Peyer's patch (tissue), 4 donors: Measurements from ENCODE around the gene CFI. TPM values are rescaled to one million over a fixed set of nuclear protein-coding genes. Genes with fewer than 3 reads are reported as not detected.

Source experiments
- DNase-seq, 3 donors: peaks; one replicate each; pipeline ENCODE4 v3.0.0-alpha.2; 2017 to 2019
- H3K27ac ChIP-seq, 4 donors: fragments of 200-600 bp; sonication (generic); one replicate each; pipeline ENCODE4 v1.5.1; 2016 to 2019
- H3K27me3 ChIP-seq, 2 donors: fragments of 200-600 bp; sonication (generic); one replicate each; pipeline ENCODE4 v1.5.1; 2019
- H3K36me3 ChIP-seq, 3 donors: fragments of 200-600 bp; sonication (generic); one replicate each; pipeline ENCODE4 v1.5.1; 2016 to 2019
- H3K4me1 ChIP-seq, 4 donors: fragments of 200-600 bp; sonication (generic); one replicate each; pipeline ENCODE4 v1.5.1; 2016 to 2019
- H3K4me3 ChIP-seq, 4 donors: fragments of 200-600 bp; sonication (generic); 1 replicate in 3 of 4; 2 replicates in 1 of 4; pipeline ENCODE4 v1.5.1; 2016 to 2019; ENCODE audit warnings: mild to moderate bottlenecking in 1 of 4
- H3K9me3 ChIP-seq, 4 donors: fragments of 200-600 bp; sonication (generic); one replicate each; pipeline ENCODE4 v1.5.1; 2016 to 2019; ENCODE audit warnings: mild to moderate bottlenecking in 1 of 4
- POLR2A ChIP-seq, 2 donors: fragments of 450-650 bp; IDR thresholded peaks; one replicate each; pipeline ENCODE4 v1.5.1; 2017; ENCODE audit warnings: antibody characterized with exemption in 2 of 2, mild to moderate bottlenecking in 2 of 2, moderate library complexity in 2 of 2
- total RNA-seq, 4 donors: library from RNA; depleted of rRNA; stranded (reverse); fragments of >200 nt; gene quantifications; one replicate each; pipeline ENCODE4 v1.1.0, GENCODE V29; 2016
- TF ChIP-seq, protein P1 (sequence below), 6 experiments: fragments of 450-650 bp in 4 of 6; fragments of 200-600 bp in 2 of 6; sonication (generic) in 1 of 6; IDR thresholded peaks; one replicate each; pipeline ENCODE4 v1.5.1; 2017 to 2019; ENCODE audit warnings: antibody characterized with exemption in 6 of 6, mild to moderate bottlenecking in 3 of 6, moderate library complexity in 1 of 6

Gene CFI
- total RNA-seq, 4 donors from 2014 or later, result 7.0 to 20.5 (median 12.6) TPM

DNA sequence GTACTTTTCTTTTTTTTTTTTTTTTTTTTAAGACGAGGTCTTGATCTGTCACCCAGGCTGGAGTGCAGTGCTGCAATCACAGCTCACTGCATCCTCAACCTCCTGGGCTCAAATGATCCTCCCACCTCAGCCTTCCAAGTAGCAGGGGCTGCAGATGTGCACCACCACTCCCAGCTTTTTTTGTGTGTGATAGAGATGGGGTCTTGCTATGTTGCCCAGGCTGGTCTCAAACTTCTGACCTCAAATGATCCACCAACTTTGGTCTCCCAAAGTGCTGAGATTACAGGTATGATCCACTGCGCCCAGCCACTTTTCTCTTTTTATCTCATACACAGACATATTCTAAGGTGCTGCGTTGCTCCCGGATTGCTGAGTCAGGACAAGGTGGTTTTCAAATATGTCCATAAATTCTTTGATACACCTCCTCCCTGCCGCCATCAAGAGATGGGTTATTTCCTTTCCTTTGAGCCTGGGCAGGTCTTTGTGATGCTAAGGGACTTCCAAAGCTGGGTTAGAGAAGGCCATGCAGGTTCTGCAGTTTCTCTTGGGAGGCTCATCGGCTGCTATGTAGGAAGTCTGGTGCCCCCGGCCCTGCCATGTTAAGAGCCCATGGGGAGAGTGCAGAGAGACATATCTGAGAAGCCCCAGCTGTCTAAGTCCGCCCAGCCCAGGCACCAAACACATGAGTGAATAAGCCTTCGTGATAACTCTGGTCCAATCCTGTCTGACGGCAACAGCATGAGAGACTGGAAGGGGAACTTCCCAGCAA lies 63.5 kb downstream of the CFI start:
- Histone ChIP-seq H3K36me3 (no peaks in the 10 kb centered on the region), H3K4me3 (no peak overlapping the region)
- no peak for DNase-seq

DNA sequence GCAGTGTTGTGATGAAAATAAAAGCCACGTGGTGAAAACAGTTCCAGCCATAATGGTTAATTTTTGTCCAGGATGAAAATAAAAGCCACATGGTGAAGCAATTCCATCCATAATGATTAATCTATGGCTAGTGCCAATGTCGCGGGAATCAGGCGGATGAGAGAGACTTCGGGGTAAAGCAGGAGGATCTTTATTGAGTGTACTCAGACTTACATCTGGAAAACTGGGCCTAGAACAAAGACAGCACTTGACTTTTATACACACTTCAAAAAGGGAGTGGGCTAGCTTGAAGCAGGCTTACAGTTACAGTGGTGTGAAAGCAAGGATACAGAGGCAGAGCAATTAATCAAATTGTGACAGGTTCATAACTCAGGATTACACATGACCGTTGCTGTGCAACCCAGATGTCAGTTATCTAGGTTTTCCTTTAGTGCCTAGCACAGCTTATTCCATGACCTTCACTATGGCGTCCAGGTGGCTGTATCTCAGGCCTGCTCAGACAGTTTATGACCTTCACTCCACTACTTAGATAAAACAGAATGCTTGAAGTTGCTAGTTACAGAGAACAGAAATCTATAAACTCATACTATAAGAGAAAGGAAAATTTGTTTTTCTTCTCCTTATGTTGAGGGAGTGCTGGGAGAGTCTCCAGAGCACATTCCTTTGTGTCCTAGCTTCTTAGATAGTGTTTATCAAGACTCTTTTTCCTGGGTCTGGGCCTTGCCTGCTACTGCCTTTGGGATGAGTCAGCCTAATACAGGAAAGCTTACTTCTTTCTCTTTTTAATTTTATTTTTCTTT lies 66.0 kb downstream of the CFI start:
- no peaks in the 10 kb centered on the region for H3K9me3 ChIP-seq
- H3K4me3 ChIP-seq, result no peak overlapping the region
- peak in 1 of 3 donors; percentile 56 for DNase-seq
- H3K4me1 ChIP-seq, result no peaks in the 10 kb centered on the region
- H3K27ac ChIP-seq, result peak overlapping the region in 3 of 4 donors; percentile 39 to 70 (median 64)
- H3K36me3 ChIP-seq, result no peaks in the 10 kb centered on the region
- TF ChIP-seq, protein P1, sequence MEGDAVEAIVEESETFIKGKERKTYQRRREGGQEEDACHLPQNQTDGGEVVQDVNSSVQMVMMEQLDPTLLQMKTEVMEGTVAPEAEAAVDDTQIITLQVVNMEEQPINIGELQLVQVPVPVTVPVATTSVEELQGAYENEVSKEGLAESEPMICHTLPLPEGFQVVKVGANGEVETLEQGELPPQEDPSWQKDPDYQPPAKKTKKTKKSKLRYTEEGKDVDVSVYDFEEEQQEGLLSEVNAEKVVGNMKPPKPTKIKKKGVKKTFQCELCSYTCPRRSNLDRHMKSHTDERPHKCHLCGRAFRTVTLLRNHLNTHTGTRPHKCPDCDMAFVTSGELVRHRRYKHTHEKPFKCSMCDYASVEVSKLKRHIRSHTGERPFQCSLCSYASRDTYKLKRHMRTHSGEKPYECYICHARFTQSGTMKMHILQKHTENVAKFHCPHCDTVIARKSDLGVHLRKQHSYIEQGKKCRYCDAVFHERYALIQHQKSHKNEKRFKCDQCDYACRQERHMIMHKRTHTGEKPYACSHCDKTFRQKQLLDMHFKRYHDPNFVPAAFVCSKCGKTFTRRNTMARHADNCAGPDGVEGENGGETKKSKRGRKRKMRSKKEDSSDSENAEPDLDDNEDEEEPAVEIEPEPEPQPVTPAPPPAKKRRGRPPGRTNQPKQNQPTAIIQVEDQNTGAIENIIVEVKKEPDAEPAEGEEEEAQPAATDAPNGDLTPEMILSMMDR (IDR thresholded peaks at IDR 0.05), result no peak
- no peak for TF ChIP-seq POLR2A (IDR thresholded peaks at IDR 0.05)
- H3K27me3 ChIP-seq, result no peaks in the 10 kb centered on the region

More for the DNA sequence above, 63.5 kb downstream of the CFI start:
- no peaks in the 10 kb centered on the region for H3K4me1 ChIP-seq
- no peaks in the 10 kb centered on the region for H3K9me3 ChIP-seq
- no peaks in the 10 kb centered on the region for H3K27me3 ChIP-seq
- no peak overlapping the region for H3K27ac ChIP-seq
- no peak for TF ChIP-seq POLR2A (IDR thresholded peaks at IDR 0.05)
- TF ChIP-seq, protein P1 (IDR thresholded peaks at IDR 0.05), result no peak

- no peak for DNase-seq
- no peaks in the 10 kb centered on the region for H3K36me3 ChIP-seq
- no peak for TF ChIP-seq POLR2A (IDR thresholded peaks at IDR 0.05)
- TF ChIP-seq, protein P1 (IDR thresholded peaks at IDR 0.05), result no peak
- H3K4me1 ChIP-seq, result peaks cover 0 to under 1% (median 0%) of the 10 kb centered on the region in 4 donors
- no peak overlapping the region for H3K27ac ChIP-seq
- no peaks in the 10 kb centered on the region for H3K9me3 ChIP-seq
- H3K4me3 ChIP-seq, result no peak overlapping the region
- H3K27me3 ChIP-seq, result no peaks in the 10 kb centered on the region
Measured at GRCh38 chr4:109733728-109734127, 68.1 kb downstream of the CFI start.

- Histone ChIP-seq H3K4me1 (peaks cover 0 to 13% (median 0%) of the 10 kb centered on the region in 4 donors), H3K36me3 (peaks cover 0 to 5% (median 0%) of the 10 kb centered on the region in 3 donors), H3K27me3 (no peaks in the 10 kb centered on the region), H3K4me3 (peak overlapping the region; percentile 71 to 86 (median 76)), H3K27ac (peak overlapping the region; percentile 77 to 93 (median 86)), H3K9me3 (no peaks in the 10 kb centered on the region)
- TF ChIP-seq, protein P1 (IDR thresholded peaks at IDR 0.05), result no peak
- peak in 1 of 2 donors; percentile 1 for TF ChIP-seq POLR2A (IDR thresholded peaks at IDR 0.05)
- no peak for DNase-seq
Measured at GRCh38 chr4:109730619-109731545, 70.9 kb downstream of the CFI start.
